Umbilical cord (tissue), 2 donors: ENCODE data around the gene SLC17A2. TPM values are rescaled to one million over a fixed set of nuclear protein-coding genes. Genes with fewer than 3 reads are reported as not detected.

Experiments
- DNase-seq: peaks from one replicate; pipeline ENCODE4 v3.0.0-alpha.2; 2015; ENCODE audit warnings: low spot score
- total RNA-seq: library from RNA; depleted of rRNA; stranded (reverse); fragments of >200 nt; gene quantifications from one replicate; pipeline ENCODE4 v1.2.3, GENCODE V29; 2014; ENCODE audit warnings: low replicate concordance; ENCODE audit not compliant: insufficient read depth

SLC17A2 gene
- total RNA-seq, 1 donor from 2014 or later: 0.48 TPM

- no peak for DNase-seq
These were observed 46.5 kb downstream of the SLC17A2 start for GRCh38 chr6:25883991-25884390.

- DNase-seq: no peak
These were observed 47.0 kb downstream of the SLC17A2 start for GRCh38 chr6:25883536-25883935.

GRCh38 chr6:25882051-25882496, 48.4 kb downstream of the SLC17A2 start:
- no peak for DNase-seq

- DNase-seq: no peak
These were observed 49.9 kb downstream of the SLC17A2 start for GRCh38 chr6:25880601-25881000.

- DNase-seq: no peak
These were observed 51.7 kb downstream of the SLC17A2 start for GRCh38 chr6:25878721-25879322.

- peak; percentile 80 for DNase-seq
These were observed 54.4 kb downstream of the SLC17A2 start for GRCh38 chr6:25875926-25876602.

- DNase-seq: no peak
These were observed 55.0 kb downstream of the SLC17A2 start for GRCh38 chr6:25875563-25875905.

GRCh38 chr6:25874822-25875562, 55.5 kb downstream of the SLC17A2 start:
- DNase-seq: no peak

- DNase-seq: no peak
These were observed 56.4 kb downstream of the SLC17A2 start, which contains the start of gene SLC17A3 for GRCh38 chr6:25874118-25874517. Gene SLC17A3, minus strand, starts transcription at chr6:25874243. Its CDS starts 5,856 bp downstream, at chr6:25868387.

GRCh38 chr6:25872814-25873213, 57.7 kb downstream of the SLC17A2 start:
- DNase-seq: no peak

GRCh38 chr6:25869840-25870239, 60.7 kb downstream of the SLC17A2 start:
- no peak for DNase-seq

- DNase-seq: no peak
These were observed 61.9 kb downstream of the SLC17A2 start for GRCh38 chr6:25868436-25869183.

- no peak for DNase-seq
These were observed 64.5 kb downstream of the SLC17A2 start for GRCh38 chr6:25866011-25866410.

- no peak for DNase-seq
These were observed 67.1 kb downstream of the SLC17A2 start for GRCh38 chr6:25863360-25863759.

Other genes starting within 250 kb of the SLC17A2 start
- gene SLC17A4, start 175.9 kb downstream of the SLC17A2 start, total RNA-seq: 2.4 TPM
- gene SLC17A1, start 98.6 kb downstream of the SLC17A2 start, total RNA-seq: 6.5 TPM
- 6.7 TPM for gene SLC17A3, start 56.4 kb downstream of the SLC17A2 start, total RNA-seq
- 9.9 TPM for gene TRIM38, start 32.1 kb upstream of the SLC17A2 start, total RNA-seq
- 11.8 TPM for gene HFE, start 156.7 kb upstream of the SLC17A2 start, total RNA-seq